AG04449 (cell line): ENCODE results near the gene TIMM10B.

Experiments used
- CTCF ChIA-PET: fragments of 350-600 bp; formaldehyde crosslinking; extraction: SDS; loops from one replicate; lab custom pipeline; 2021; ENCODE audit warnings: antibody characterized with exemption; lab: Yijun Ruan, JAX
- POLR2A ChIA-PET: fragments of 400-600, 350-600 bp; formaldehyde crosslinking; extraction: SDS; loops from one replicate; lab custom pipeline; 2020; ENCODE audit warnings: antibody characterized with exemption, inconsistent platforms; lab: Yijun Ruan, JAX
- DNase-seq: peaks from one replicate; pipeline ENCODE4 v3.0.0-alpha.2; 2010; ENCODE audit warnings: low read depth, low spot score
- H3K4me3 ChIP-seq: 2 replicates; pipeline ENCODE4 v1.5.1; 2011; ENCODE audit warnings: low read depth, mild to moderate bottlenecking, control low read depth, low read length
- TF ChIP-seq, protein P1 (sequence below): IDR thresholded peaks from one replicate; pipeline ENCODE4 v1.5.1; 2011; ENCODE audit warnings: mild to moderate bottlenecking, moderate library complexity, low read length, control low read depth, inconsistent platforms; ENCODE audit not compliant: insufficient read depth; ENCODE audit errors: missing control alignments

TIMM10B gene

DNA sequence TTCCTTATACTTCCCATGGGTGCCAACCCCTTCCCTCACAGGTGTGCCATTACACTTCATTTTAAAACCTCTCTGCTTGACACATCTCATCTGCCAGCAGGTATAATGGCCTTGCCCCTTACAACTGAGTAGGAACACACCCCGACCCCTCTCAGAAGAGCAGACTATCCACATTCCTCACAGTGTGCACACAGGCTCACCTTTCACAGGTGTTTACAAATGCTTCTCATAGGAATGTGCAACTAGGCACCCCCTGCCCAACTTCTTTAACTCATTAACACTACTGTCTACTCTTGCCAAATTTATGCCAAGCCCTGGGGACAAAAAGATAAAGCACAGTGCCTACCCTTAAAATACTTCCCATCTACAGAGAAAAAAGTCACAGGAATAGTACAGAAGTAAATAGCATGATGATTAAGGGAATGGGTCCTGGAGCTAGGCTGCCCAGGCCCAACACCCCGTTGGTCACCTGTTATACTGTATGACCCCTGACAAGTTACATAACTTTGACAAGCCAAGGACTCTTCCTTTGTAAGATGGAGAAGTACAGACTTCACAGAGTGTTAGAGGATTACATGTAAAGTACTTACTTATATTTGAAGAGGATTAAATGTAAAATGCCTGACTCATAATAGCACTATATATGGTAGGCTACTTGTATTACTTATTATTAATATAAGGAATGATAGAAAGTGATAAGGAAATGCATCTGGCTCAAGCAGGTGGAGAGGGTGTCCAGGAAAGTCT lies 22.8 kb upstream of the TIMM10B start:
- CTCF ChIA-PET = interaction anchor here (1.5 to 7.7 kb wide), 2 partner anchors 15 to 80 kb away, joined by 4 to 82 read pairs; partner anchors contain the start of gene HPX
- POLR2A ChIA-PET = no interaction called here
- TF ChIP-seq, protein P1, sequence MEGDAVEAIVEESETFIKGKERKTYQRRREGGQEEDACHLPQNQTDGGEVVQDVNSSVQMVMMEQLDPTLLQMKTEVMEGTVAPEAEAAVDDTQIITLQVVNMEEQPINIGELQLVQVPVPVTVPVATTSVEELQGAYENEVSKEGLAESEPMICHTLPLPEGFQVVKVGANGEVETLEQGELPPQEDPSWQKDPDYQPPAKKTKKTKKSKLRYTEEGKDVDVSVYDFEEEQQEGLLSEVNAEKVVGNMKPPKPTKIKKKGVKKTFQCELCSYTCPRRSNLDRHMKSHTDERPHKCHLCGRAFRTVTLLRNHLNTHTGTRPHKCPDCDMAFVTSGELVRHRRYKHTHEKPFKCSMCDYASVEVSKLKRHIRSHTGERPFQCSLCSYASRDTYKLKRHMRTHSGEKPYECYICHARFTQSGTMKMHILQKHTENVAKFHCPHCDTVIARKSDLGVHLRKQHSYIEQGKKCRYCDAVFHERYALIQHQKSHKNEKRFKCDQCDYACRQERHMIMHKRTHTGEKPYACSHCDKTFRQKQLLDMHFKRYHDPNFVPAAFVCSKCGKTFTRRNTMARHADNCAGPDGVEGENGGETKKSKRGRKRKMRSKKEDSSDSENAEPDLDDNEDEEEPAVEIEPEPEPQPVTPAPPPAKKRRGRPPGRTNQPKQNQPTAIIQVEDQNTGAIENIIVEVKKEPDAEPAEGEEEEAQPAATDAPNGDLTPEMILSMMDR = no peak
- H3K4me3 ChIP-seq = no peak overlapping the region
- DNase-seq = no peak

GRCh38 chr11:6459099-6459450 lies 22.2 kb upstream of the TIMM10B start:
- DNase-seq = no peak
- CTCF ChIA-PET = interaction anchor here (1.5 to 7.7 kb wide), 2 partner anchors 15 to 81 kb away, joined by 4 to 82 read pairs; partner anchors contain the start of gene HPX
- H3K4me3 ChIP-seq = no peak overlapping the region
- TF ChIP-seq, protein P1 = no peak
- POLR2A ChIA-PET = no interaction called here

DNA sequence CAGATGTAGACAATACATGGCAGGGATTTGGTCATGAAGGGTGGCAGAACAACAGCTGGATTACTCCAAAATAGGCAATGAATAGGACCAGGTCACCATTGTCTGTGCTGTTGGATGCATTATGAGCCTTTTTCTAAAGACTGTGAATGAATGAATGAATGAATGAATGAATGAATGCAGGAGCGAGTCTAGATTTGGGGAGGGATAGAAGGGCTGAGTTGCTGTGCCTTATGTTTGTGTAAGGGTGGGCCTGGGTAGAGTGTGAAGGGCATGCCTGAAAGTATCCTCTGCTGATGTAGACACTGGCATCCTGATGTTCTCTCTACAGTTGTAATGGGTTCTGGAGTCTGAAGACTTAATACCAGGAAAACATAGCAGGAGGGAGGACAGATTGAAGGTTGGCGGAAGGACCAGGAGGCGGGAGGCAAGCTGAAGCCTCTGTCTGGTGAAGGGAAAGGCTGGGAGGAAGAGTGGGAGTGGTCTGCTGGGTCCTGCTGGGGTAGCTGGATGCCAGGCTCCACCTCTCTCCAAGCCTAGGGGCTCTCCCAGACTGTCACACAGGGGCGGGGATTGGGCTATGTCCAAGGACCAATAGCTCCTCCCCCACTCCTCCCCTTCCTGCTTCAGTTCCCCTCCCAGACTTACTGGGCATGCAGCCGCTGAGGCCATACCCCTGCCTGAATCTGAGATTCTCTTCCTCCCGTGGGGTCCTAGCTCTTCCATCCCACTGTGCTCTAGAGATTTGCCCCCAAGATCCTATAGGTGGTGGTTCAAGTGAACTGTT lies 12.4 kb upstream of the TIMM10B start:
- ChIA-PET CTCF (interaction anchor here (0.8 to 2.0 kb wide), 11 partner anchors 12 to 214 kb away, joined by 3 to 9 read pairs (median 3); partner anchors contain the start of gene MRPL17), POLR2A (interaction anchor here (2.4 kb wide), 1 partner anchor 13 kb away, joined by 6 read pairs; the partner anchor contains the start of genes ARFIP2 and TIMM10B)
- H3K4me3 ChIP-seq = no peak overlapping the region
- DNase-seq = no peak
- TF ChIP-seq, protein P1 = no peak

DNA sequence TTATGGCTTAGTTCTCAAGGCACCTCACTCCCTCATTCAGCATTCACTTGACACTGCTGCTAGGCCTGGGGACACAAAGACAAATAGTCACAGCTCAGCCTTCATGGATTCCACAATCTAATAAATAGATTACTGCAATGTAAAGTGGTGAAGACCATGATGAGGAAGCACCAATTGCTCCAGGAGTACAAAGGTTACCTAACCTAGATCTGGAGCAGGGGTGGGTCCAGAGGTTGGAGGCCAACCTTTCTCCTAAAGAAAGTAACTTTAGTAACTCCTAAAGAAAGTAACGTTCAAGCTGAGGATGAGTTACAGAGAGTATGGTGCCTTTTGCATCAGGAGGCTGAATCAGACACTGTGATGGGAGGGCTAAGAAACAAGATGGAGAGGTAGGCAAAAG lies 11.7 kb upstream of the TIMM10B start:
- H3K4me3 ChIP-seq = no peak overlapping the region
- no peak for DNase-seq
- CTCF ChIA-PET = interaction anchor here (0.8 to 9.1 kb wide), 9 partner anchors 13 to 214 kb away, joined by 3 to 56 read pairs (median 3); partner anchors contain the start of gene MRPL17
- POLR2A ChIA-PET = interaction anchor here (2.4 kb wide), 1 partner anchor 12 kb away, joined by 6 read pairs; the partner anchor contains the start of genes ARFIP2 and TIMM10B
- TF ChIP-seq, protein P1 = no peak

DNA sequence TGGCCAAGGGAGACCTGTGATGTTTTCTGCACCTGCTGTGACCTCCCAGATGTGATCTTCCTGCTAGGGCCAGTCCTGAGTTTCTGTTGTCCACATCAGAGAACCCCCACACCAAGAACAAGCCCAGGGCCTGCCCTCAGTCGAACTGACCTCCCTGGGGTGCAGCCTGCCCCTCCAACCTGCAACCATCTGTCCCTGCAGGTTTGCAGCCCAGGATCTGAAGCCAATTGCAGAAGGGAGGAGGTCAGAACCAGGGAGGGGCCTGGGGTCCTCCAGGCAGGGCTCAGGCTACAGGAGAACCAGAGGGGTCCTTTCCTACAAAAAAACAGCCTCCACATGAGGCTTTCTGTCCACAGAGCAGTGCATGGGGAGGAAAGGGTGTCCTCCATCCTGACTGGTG lies 8.4 kb upstream of the TIMM10B start:
- no peak for DNase-seq
- H3K4me3 ChIP-seq = peak overlapping the region; percentile 77
- TF ChIP-seq, protein P1 = no peak
- CTCF ChIA-PET = interaction anchor here (0.5 to 9.1 kb wide), 7 partner anchors 9 to 179 kb away, joined by 3 to 56 read pairs (median 3); partner anchors contain the start of gene TIMM10B
- POLR2A ChIA-PET = interaction anchor here (1.0 to 1.5 kb wide), 3 partner anchors 9 to 173 kb away, joined by 3 to 7 read pairs (median 3); partner anchors contain the start of genes ARFIP2 and TIMM10B
